NCI-H2196 (cell line): ENCODE measurements around the gene LIFR.
A peak's percentile ranks its signal among the peaks of the same experiment; 100 is the strongest.

Experiments
- DNase-seq: peaks from one replicate; lab custom pipeline; 2025; ENCODE audit not compliant: unreplicated experiment; lab: John Stamatoyannopoulos, UW

LIFR gene

GRCh38 chr5:38551030-38552017 lies 5.1 kb downstream of the LIFR start:
- peak; percentile 63 for DNase-seq

GRCh38 chr5:38548064-38548759 lies 8.2 kb downstream of the LIFR start:
- no peak for DNase-seq

- DNase-seq = no peak
Measured at GRCh38 chr5:38547257-38547656, 9.2 kb downstream of the LIFR start.

- DNase-seq = no peak
Measured at GRCh38 chr5:38546691-38547146, 9.7 kb downstream of the LIFR start.

- DNase-seq = no peak
Measured at GRCh38 chr5:38543886-38544285, 12.6 kb downstream of the LIFR start.

GRCh38 chr5:38543074-38543473 lies 13.4 kb downstream of the LIFR start:
- DNase-seq = peak; percentile 26

GRCh38 chr5:38541174-38541725 lies 15.2 kb downstream of the LIFR start:
- DNase-seq = peak; percentile 85

- DNase-seq = peak; percentile 91
Measured at GRCh38 chr5:38540314-38540713, 16.1 kb downstream of the LIFR start.

GRCh38 chr5:38538161-38538560 lies 18.3 kb downstream of the LIFR start:
- no peak for DNase-seq

- no peak for DNase-seq
Measured at GRCh38 chr5:38537505-38537904, 18.9 kb downstream of the LIFR start.

- DNase-seq = no peak
Measured at GRCh38 chr5:38536968-38537367, 19.5 kb downstream of the LIFR start.

- DNase-seq = no peak
Measured at GRCh38 chr5:38535845-38536244, 20.6 kb downstream of the LIFR start.

- no peak for DNase-seq
Measured at GRCh38 chr5:38535248-38535750, 21.1 kb downstream of the LIFR start.

- DNase-seq = no peak
Measured at GRCh38 chr5:38534156-38534453, 22.3 kb downstream of the LIFR start.

- no peak for DNase-seq
Measured at GRCh38 chr5:38533286-38534155, 22.9 kb downstream of the LIFR start.

- DNase-seq = peak; percentile 76
Measured at GRCh38 chr5:38532165-38532669, 24.2 kb downstream of the LIFR start.

- no peak for DNase-seq
Measured at GRCh38 chr5:38531518-38531917, 24.9 kb downstream of the LIFR start.

- DNase-seq = no peak
Measured at GRCh38 chr5:38529955-38530646, 26.3 kb downstream of the LIFR start.

- no peak for DNase-seq
Measured at GRCh38 chr5:38528162-38528703, 28.2 kb downstream of the LIFR start.

GRCh38 chr5:38527475-38527874 lies 29.0 kb downstream of the LIFR start:
- no peak for DNase-seq
